ENCODE data around the gene COL4A2.

Gene COL4A2

DNA sequence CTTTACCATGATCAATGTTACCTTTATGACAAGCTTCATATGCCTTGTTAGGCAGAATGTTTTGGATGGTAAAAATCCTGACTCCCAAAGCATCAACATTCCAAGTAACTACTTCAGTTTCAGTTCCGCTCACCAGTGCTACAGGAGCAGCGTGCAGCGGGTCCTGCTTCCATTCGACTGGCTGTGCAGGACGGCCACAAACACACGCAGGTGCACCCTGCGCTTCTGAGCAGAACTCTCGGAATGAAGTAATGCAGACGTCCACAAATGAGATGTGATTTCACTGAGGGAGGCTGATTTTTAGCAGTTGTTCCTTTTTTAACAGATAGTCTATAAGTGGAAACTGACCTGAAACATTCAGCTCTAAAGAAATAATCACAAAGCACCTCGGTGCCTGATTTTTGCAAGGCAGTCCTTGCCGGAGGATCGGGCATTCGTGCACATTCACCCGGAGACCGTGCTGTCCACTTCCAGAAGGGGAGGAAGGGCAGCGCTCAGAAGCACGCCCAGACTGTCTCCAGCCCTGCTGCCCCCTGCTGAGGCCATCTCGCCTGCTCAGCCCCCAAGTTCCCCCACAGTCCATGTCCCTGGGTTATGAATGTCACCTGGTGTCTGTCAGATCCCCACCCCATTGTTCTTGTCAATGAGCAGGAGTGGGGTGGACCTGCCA, 168.6 kb downstream of the COL4A2 start:
- no peak overlapping the region for H3K4me3 ChIP-seq (ENCODE audit: low read depth, low read length)
- TF ChIP-seq, protein P1, sequence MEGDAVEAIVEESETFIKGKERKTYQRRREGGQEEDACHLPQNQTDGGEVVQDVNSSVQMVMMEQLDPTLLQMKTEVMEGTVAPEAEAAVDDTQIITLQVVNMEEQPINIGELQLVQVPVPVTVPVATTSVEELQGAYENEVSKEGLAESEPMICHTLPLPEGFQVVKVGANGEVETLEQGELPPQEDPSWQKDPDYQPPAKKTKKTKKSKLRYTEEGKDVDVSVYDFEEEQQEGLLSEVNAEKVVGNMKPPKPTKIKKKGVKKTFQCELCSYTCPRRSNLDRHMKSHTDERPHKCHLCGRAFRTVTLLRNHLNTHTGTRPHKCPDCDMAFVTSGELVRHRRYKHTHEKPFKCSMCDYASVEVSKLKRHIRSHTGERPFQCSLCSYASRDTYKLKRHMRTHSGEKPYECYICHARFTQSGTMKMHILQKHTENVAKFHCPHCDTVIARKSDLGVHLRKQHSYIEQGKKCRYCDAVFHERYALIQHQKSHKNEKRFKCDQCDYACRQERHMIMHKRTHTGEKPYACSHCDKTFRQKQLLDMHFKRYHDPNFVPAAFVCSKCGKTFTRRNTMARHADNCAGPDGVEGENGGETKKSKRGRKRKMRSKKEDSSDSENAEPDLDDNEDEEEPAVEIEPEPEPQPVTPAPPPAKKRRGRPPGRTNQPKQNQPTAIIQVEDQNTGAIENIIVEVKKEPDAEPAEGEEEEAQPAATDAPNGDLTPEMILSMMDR (IDR thresholded peaks at IDR 0.05; ENCODE audit: borderline replicate concordance, insufficient read depth, low read depth, low read length): no peak

DNA sequence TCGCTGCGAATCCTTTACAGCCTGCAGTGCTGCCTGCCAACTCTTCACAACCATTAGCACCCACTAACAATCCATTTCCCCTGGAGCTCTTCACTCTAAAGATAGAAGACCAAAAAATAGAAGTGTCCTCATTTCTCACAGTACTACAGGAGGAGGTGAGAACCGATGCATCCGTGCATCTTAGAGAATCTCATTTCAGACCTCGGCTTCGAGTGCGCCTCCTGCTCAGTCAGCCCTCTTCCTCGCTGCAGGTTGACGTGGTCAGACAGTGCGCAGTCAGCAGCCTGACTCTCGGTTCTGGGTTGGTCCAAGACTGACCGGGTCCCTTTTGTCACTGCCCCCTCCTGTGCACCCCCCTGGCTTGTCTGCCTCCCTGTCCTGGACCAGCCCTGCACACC, 169.1 kb downstream of the COL4A2 start:
- TF ChIP-seq, protein P1 (IDR thresholded peaks at IDR 0.05; ENCODE audit: borderline replicate concordance, insufficient read depth, low read depth, low read length): no peak
- no peak overlapping the region for H3K4me3 ChIP-seq (ENCODE audit: low read depth, low read length)

DNA sequence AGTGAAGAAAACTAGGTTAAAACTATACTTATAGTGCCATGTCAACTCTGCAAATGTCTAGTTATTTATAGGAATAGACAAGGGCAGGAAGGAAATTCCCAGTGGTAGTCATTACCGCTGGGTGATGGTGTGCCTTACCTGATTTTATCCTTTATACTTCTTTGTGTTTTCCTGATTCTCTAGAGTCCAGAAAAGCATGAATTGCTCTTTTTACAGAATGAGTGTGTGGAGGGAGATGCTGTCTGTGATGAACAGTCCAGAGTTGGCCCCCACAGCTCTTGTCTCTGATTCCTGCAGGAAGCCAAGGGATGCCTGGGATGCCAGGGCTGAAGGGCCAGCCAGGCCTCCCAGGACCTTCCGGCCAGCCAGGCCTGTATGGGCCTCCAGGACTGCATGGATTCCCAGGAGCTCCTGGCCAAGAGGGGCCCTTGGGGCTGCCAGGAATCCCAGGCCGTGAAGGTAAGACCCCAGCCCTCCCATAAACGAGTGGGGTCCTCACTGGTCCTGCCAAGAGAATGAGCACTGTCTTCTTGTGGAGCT, 170.7 kb downstream of the COL4A2 start:
- no peak overlapping the region for H3K4me3 ChIP-seq (ENCODE audit: low read depth, low read length)
- TF ChIP-seq, protein P1 (IDR thresholded peaks at IDR 0.05; ENCODE audit: borderline replicate concordance, insufficient read depth, low read depth, low read length): no peak

DNA sequence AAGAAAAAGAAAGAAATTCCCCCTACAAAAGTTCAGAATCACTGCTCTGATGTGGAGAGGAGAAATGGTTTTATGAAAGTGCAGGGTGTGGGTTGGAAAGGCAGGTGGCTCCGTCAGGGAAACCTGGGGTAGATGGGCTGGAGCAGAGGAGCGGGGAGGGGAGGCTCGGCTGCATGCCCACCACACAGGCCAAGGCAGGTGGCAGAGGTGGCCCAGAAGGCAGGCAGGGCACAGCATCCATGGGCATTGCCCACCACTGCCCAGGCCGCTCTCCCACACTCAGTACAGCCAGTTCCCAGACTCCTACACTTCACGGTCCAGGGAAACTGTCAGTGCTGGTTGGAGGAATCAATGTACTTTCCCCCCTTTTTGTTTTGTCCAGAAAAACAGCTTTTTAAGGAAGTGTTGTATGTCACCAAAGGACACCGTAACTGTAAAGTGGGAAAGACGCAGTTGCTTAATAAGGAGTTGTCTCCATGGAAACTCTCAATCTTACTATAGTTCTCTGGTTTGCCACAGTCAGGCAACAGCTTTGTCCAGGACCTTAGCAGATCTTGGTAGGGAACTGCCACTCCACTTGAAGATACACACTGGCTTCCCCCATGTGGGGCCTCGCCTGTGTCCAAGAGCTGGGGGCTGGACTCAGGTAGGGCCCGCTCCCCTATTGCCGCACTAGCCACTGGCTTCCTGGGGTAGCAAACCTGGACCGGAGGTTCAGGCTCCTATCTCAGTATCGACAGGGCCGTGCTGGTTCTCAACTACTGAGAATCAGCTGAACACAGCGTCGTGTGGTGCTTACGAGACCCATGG, 171.5 kb downstream of the COL4A2 start:
- TF ChIP-seq, protein P1 (IDR thresholded peaks at IDR 0.05; ENCODE audit: borderline replicate concordance, insufficient read depth, low read depth, low read length): no peak

DNA sequence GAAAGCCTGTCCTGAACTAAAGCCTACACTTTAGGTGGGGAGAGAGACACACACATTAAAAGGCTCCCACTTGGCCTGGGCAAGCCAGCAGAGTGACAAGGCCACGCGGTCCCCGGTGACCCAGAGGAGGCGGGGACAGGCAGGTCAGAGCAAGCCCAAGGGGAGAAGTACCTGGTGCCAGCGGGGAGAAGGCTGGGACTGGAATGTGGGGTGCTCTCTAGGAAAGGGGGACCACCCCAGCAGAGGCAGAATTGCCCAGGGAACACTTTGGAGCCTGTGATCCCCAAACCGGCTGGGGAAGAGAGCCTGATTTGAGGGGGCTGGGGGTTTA, 172.1 kb downstream of the COL4A2 start:
- H3K4me3 ChIP-seq (ENCODE audit: low read depth, low read length): no peak overlapping the region
- TF ChIP-seq, protein P1 (IDR thresholded peaks at IDR 0.05; ENCODE audit: borderline replicate concordance, insufficient read depth, low read depth, low read length): no peak

More for the DNA sequence above, 171.5 kb downstream of the COL4A2 start:
- no peak overlapping the region for H3K4me3 ChIP-seq (ENCODE audit: low read depth, low read length)

DNA sequence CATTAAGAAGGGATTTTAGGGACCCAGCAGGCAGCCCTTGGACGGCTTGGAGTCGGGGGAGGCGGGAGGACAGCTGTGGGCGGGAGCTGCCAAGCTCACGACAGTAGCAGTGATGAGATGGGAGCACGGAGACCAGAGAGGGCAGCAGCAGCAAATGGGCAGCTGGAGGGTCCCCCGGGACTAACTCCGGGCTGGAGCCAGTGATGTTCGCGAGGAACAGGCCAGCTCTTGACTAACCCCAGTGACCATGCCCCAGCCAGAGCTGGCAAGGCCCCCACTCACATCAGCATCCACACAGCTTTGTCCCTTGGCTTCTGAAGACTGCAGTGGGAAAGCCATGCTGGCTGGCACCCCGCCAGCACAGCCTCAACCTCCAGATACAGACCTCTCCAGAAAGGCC, 172.6 kb downstream of the COL4A2 start:
- TF ChIP-seq, protein P1 (IDR thresholded peaks at IDR 0.05; ENCODE audit: borderline replicate concordance, insufficient read depth, low read depth, low read length): no peak

More for the DNA sequence above, 172.6 kb downstream of the COL4A2 start:
- H3K4me3 ChIP-seq (ENCODE audit: low read depth, low read length): no peak overlapping the region
